SIG-M5 (cell line): ENCODE measurements around the gene C1QTNF6.
"Not testable (repeated sequence)": the region's sequence is repeated elsewhere in the genome, so short reads cannot be mapped to it uniquely, and the experiment has no call there.

Experiments used
- DNase-seq: peaks from one replicate; lab custom pipeline; 2025; lab: John Stamatoyannopoulos, UW

The C1QTNF6 gene

DNA sequence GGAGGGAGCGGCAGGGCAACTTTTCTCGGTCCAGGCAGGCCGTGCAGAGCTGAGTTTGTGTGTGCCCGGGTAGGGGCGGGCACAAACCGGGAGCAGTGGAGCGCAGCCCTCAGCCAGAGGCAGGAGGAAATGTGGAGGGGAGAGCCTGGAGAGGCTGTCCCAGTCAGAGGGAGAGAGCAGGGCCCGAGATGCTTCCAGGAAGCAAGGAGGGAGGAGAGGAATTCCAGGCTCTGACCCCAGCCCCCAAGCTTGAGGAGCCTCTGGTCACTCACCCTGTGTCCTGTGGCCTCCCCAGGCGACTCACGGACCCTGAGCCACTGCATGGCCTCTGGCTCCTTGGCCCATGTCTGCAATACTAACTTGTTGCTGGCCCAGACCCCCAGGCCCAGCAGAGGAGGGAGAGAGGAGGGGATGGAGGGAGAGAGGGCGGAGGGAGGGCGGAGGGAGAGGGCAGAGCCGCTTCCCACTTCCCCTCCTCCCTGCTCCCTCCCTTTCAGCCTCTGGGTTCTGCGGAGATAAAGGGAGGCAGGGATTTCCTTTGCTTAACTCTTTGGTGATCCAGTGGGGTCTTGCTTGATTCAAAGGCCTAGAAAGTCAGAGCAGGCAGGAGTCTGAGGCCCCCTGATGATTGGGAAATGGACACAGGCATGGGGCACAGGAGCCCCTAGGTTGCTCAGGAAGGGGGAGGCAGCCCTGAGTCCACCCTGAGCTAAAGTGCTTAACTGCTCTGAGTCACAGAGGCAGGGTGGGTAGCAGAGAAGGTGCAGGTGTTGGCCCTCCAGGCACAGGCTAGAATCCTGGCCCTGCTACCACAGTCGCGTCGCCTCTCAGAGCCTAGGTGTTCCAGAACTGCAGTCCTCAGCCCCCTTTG is at the start of gene C1QTNF6:
C1QTNF6 (minus strand) TSS at position 357 of the 871 bp plus-strand sequence; CDS start at position 323, 34 bp downstream.
- no peak for DNase-seq

DNA sequence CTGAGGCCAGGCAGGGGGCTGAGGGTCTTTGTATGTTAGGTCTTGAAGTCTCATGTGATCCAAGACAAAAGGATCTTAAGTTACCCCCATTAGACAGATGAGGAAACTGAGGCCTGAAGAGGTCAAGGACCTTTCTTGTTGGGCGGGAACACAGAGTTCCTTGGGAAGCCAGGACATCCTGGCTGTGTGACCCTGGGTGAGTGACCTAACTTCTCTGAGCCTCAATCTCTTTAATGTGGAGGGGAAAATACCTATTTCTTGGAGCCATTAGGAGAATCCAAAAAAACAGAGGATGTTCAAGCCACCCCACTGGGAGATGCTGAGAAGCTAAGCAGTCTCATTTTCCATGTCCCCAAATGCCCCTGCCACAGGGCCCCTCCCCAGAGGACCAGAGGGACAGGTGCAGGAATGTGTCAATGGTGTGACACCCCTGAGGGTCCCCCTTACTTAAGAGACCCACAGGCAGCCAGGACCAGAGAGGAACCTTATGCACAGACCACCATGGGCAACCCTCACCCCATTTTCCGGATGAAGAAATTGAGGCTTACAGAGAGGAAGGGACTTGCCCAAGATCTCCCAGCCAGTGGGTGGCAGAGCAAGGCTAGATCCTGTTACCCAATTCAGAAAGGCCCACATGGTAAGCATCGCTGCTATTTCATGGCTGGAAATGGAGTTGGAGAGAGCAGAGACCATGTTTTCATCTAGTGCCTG is 48.0 kb upstream of the C1QTNF6 start:
- DNase-seq, result no peak

DNA sequence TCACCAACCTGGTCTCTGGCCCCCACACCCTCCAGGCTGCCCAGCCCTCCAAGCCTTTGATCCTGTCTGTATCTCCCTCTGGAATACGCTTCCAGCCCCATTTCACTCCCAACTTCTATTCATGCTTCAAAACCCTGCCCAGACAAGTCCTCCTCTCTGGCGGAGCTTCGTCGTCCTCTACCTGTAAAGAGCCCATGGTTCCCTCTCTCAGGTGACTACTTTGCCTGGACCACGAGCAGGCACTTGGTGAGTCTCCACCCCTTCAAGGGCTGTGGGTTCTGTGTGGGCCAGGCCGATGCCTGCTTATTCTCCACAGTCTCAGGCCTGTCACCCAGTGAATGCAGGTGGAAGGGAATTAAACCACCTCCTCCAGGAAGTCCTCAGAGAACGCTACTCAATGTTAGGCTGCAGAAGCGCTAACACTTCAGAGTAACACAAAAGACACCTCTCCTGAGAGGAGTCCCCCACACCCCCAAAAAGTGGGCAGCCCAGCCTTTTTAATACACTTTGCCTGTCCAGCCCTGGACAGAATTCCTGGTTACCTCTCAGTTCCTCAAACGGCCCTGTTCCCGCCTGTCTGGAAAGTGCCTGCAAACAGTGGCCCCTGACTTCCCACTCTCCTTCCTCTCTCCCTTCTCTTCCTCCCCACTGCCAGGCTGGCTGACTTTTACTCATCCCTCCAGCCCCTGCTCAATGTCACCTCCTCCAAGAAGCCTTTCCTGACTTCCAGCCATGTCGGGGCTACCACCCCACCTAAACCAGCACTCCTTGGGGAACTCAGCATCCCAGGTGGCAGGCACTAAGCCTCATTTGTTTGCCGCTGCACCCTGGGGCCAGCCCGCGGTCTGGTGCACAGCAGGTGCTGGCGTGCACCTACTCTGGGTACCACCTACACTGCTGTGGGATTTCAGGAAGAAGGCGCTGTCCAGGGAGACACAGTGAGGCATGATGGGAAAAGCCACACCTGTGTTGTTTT is 47.0 kb upstream of the C1QTNF6 start:
- DNase-seq, result no peak

DNA sequence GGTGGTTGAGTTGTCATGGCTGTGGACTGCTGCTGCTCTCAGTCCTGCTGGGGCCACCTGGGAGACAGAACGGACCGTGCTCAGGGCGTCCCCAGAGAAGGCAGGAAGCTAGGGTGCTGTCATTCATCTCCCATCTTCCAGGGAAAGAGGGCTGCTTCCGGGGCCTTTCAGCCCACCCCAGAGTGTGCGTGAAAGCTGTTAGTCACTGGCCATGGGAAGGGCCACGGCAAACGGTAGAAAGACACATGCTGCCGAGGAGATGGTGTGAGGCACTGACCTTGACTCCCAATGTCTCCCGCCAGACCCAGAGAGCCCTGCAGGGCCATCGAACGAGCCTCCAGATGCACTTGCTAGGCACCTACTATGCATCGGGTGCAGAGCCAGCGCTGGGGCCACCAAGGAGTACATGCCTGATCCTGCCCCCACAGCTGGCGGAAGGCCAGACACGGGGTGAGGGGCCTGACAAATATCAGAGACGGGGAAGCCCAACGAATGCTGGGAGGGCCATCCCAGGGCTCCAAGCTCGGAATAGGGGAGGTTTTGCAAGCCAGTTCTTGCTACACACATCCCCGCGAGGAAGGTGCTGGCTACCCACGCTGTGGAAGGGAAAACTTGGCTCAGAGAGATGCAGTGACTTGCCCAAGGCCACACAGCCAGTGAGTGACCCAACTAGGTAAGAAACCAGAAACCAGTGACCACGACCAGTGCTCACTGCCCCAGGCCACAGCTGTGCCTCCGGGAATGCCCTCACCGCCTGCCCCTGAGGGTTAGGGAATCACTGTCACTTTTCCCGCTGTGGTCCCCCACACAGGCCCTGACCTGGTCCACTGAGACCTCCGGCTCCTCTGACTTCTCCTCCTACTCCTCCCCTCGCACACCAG is 45.9 kb upstream of the C1QTNF6 start:
- DNase-seq, result no peak

DNA sequence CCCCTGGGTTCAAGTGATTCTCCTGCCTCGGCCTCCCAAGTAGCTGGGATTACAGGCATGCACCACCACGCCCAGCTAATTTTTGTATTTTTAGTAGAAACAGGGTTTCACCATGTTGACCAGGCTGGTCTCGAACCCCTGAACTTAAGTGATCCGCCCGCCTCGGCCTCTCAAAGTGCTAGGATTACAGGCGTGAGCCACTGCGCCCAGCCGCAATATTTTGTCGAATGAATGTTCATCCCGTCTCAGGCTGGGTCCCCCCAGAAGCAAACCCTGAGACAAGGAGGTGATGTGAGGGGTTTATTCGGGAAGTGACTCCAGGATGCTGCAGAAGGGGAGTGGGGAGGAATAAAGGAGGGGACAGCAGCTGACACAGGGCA is 45.3 kb upstream of the C1QTNF6 start:
- not testable (repeated sequence) for DNase-seq

DNA sequence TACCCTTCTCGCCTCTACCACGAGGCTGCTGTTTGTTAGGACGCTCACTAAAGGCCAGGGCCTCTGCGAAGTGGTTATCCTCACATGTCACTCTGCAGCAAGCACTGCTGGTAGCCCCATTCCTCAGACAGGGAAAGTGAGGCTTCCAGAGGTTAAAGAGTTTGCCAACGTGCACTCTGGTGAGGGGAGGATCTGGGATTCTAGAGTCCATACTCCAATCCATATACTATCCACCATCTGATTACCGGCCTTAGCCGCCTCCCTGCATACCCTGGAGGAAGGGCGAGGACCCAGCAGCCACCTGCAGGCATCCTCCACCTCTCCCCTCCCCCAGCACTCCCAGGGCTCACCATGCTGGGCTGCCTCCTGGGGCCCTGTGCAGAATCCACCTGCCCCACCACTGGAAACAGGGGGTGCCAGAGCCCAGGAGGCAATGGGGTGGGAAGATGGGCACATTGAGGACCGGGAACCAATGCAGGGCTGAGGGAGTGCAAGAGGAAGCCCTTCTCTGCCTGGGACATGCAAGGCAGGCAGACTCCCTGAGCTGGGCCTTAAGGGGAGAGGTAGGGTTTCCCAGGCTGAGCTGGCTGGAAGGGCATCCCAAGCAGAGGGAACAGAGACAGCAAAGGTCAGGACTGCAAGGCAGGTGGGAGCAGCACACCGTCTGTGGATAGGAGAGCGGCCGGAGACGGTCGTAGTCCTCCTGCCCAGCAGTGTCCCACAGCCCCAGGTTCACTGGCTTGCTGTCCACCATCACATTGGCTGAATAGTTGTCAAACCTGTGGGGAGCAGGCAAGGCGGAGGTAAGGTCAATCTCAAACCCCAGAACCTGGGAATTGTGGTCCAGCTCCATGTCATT is 44.3 kb upstream of the C1QTNF6 start:
- no peak for DNase-seq

DNA sequence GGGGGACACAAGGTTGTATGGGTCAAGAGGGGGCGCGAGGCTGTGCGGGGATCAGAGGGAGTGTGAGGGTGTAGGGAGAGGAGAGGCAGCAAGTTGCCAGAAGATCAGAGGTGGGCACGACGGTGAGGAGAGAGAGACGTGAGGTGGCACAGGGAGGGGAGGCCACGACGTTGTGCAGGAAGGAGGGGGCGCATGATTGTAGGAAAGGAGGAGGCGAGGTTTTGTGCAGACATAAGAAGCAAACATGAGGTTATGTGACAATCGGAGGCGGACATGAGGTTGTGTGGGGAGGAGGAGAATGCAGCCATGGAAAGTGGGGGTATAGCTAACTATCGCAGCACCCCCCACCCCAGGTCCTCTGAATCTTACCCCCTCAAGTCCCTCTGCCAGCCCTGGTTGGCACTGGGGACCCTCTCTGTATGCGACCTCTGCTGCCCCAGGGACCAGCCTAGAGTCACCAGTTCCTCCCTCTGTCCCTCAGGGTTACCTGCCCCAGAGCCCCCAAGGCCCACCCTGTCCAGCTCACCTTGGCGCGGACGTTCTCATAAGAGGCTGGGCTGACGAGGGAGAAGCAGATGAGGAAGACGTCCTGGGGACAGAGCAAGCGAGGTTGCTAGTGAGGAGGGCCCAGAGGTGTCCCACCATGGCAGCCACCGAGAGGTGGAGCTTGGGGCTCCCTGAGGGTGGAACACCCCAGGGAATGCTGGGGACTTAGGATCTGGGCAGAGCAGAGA is 43.5 kb upstream of the C1QTNF6 start:
- DNase-seq, result no peak

DNA sequence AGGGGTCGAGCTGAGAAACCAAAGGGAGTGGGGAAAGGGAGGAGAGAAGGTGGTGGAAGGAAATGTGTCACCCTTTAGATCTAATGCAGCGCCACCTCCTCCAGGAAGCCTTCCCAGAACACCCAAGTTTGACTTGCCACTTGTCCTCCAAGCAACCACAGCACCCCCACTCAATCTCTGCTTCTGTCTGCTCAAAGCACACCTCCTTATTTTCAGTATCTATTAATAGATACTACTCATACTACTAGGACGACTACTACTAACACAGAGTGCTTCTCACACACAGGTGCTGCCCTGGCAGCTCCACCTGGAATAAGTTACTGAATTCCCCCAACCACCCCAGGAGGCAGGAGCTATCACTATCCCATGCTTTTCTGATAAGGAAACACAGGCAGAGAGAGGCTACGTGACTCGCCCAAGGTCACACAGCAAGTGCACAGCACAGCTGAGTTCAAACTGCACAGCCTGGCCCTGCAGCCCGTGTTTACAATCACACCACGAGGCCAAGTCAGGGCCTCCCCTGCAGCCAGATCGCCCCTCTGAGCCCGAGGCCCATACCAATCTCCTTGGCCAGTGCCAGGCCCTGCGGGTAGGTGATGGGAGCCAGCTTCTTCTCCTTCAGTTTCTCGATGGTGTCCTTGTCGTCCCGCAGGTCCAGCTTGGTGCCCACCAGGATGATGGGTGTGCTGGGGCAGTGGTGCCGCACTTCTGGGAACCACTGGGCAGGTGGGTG is 42.8 kb upstream of the C1QTNF6 start:
- no peak for DNase-seq

DNA sequence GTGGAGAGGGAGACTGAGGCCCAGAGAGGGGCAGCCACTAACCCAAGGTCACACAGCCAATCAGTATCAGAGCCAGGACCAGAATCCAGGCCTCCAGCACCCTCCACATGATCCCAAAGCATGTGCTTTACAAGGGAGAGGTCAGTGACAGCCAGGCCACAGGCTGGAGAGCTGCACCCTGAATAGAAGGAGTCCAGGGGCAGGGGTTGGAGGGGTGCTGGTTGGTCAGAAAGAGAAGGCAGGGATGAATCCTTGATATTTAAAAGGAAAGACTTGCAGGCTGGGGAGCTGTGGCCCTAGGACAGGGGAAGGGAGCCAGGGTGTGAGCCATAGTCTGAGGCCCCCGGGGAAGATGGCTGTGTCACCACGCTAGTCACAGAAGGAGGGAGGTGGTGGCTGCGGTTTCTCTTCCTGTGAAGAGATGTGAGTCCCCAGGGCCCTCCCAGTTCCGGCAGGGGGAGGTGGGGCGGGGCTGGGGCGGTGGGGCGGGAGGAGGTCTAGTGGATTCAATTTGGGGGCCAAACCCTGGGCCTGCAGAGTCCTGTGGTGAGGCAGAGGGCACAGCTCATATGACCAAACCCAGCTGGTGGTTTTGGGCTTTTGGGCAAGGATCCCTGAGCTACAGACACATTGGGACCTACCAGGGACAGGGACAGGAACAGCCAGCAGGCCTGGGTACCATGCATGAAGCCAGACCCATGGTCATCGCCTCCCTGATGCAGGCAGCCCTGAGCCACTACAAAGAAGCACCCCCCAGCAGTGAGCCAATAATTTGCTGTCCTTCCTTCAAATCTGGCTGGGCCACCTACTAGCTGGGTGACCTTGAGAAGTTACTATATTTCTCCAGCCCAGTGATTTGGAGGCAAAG is 42.0 kb upstream of the C1QTNF6 start:
- DNase-seq, result peak; percentile 14

DNA sequence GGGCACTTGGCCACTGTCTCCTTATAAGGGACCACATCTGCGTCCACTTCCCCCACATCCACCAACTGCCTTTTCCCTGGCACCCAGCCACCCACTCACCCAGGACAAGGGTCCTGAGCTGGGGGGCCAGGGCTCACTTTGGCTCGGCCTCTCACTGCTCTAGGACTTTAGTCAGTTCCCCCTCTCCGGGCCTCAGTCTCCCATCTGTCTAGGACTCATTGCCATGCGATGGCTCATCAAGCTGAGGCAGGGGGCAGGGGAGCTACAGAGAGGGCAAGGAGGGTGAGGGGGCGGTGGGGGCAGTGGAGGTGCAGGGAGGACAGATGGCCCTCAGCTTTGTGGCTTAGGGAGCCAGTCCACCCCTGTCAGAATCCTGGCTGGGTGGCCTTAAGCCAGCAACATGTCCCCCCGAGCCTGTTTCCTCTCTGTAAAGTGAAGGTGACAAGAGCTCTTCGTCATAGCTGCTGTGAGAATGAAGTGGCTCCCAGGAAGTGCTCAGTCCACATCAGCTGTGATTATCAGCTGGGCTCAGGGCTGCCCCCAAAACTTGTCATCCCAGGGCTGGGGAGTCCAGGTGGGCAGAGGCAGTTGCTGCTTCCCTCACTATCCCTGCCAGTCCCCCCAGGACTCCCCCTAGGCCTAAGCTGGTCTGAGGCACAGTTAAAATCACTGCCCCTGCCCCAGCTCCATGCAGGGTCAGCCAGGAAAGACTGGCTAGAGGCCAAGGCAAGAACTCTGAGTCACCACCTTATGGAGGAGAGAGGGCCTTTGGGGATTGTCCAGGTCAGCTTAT is 41.2 kb upstream of the C1QTNF6 start:
- no peak for DNase-seq

DNA sequence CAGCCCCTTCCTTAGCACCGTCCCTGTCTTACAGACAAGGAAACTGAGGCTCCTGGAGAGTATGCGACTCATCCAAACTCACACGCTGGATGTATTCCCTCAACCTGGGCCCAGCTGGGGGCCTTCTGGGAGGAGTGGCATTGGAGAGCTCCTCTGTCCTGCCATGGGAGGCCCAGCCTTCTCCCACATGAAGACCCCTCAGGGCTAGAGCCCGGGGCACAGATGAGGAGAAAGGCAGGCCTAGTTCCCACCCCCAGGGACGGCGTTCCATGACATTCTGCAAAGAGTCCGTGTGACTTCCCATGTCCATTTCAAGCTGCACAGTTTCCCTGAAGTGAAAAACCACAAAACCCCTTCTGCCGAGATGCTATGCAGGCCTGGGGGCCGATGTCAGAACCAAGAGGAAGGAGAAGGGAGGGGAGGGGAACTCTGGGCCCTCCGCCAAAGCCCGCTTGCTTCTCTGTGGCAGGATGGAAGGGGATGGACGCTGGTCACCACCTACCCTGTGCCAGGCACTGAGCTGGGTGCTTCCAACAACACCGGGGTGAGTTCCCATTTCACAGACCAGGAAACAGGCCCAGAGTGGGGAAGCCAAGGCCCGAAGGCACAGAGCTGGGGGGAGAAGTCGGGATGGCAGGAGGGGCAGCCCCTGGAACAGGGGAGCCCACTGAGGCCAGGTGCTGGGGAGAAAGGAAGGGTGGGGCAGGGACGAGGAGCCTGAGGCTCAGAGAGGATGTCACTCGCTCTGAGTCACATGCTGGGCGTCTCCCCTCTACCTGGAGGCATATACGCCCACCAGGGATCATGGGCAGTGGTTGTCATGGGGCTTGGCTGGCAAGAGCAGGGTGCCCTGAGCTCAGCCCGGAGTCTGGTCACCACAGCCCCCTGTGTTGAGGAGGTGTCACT is 40.3 kb upstream of the C1QTNF6 start:
- no peak for DNase-seq

DNA sequence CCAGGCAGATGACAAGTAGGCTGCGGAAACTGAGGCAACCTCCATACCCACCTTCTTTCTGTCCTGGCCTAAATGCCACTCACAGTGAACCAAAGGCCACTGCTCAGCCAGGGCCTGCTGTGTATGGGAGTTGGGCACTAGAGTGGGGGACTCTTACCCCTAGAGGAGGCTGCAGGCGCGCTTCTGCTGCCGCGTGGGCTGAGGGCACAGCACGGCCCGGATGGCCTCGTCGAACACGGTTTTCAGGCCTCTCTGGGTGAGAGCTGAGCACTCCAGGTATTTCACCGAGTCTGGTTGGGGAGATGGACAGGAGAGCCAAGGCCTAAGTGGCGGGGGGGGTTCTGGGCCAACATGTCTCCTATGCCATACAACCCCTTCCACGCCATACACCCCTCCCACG is 38.5 kb upstream of the C1QTNF6 start:
- no peak for DNase-seq

DNA sequence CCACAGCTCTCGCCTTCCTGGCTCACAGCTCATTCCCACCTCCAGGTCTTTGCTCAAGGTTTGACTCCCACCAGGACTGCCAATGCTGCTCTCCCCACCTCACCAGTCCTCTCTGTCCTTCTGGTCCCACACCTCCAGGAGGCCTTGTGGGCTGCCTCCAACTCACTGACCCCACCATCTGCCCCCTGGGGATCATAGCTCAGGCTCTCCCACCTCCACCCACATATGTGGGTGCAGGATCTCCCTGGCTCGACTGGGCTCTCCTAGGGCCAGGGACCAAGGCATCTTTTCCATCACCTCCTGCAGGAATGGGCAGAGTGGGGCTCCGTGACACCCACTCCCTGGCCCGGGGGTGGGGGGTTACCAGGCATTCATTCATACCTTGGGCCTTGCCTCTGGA is 38.0 kb upstream of the C1QTNF6 start:
- no peak for DNase-seq

DNA sequence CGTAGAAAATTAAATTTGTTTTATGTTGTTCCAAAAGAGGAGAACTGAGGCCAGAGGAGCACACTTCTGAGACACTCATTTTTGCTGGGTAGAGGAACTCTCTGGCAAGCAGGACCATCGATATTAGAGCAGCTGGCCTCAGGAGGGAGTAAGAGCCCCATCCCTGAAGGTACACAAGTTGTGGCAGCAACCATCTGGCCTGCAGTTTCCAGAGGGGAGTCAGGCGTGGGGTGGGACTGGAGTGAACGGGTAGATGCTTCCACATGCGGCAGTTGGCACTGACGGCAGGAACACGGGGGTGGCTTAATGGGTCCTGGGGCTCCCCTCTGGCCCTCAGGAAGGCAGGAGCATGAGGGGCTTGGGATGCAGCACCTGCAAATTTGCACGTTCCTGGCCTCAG is 37.4 kb upstream of the C1QTNF6 start:
- no peak for DNase-seq

DNA sequence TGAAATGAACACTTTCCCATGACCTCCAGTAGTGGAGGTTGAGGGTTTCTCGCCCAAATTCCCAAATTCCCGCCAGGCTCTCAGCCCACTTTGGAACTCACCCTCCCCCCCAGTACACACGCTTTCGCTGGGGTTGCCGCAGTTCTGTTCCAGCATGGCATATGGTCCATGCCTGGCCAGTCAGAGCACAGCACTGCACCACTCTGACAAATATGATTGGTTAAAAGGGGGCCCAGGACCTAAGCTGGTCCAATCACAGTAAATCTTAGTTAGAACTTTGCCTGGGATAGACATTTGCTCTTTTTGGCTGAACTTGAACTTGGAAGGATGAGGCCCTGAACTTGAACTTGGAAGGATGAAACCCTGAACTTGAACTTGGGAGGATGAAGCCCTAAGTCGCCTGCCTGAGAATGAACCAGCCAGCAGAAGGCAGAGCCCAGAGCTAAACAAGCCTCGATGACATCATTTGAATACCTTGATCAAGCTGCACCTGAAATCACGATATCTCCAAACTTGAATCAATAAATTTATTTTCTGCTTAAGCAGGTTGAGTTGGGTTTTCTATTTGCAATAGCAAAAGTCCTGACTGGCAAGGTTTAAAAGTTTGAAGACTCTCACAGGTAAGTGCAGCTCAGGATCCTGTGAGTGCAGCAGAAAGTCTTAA is 36.8 kb upstream of the C1QTNF6 start:
- no peak for DNase-seq
